ENCODE results near the gene C1GALT1.
"Not testable (repeated sequence)": the region's sequence is repeated elsewhere in the genome, so short reads cannot be mapped to it uniquely, and the experiment has no call there.

C1GALT1 gene

GRCh38 chr7:7169296-7169695 lies 13.0 kb upstream of the C1GALT1 start:
- no peak for DNase-seq (ENCODE audit: low read depth)

GRCh38 chr7:7173956-7174632 lies 8.2 kb upstream of the C1GALT1 start:
- no peak for DNase-seq (ENCODE audit: low read depth)

GRCh38 chr7:7175075-7175695 lies 7.2 kb upstream of the C1GALT1 start:
- no peak for DNase-seq (ENCODE audit: low read depth)

GRCh38 chr7:7176406-7177043 lies 5.8 kb upstream of the C1GALT1 start:
- DNase-seq (ENCODE audit: low read depth), result peak; percentile 81

- DNase-seq (ENCODE audit: low read depth), result peak; percentile 85
Measured at GRCh38 chr7:7177044-7177517, 5.3 kb upstream of the C1GALT1 start.

GRCh38 chr7:7178081-7178480 lies 4.3 kb upstream of the C1GALT1 start:
- no peak for DNase-seq (ENCODE audit: low read depth)

- no peak for DNase-seq (ENCODE audit: low read depth)
Measured at GRCh38 chr7:7178906-7179305, 3.4 kb upstream of the C1GALT1 start.

- no peak for DNase-seq (ENCODE audit: low read depth)
Measured at GRCh38 chr7:7180725-7181449, 1.5 kb upstream of the C1GALT1 start.

- DNase-seq (ENCODE audit: low read depth), result no peak
Measured at GRCh38 chr7:7181519-7182155, 707 bp upstream of the C1GALT1 start.

- no peak for DNase-seq (ENCODE audit: low read depth)
Measured at GRCh38 chr7:7183061-7183837, 905 bp downstream of the C1GALT1 start.

GRCh38 chr7:7183838-7184463 lies 1.6 kb downstream of the C1GALT1 start:
- DNase-seq (ENCODE audit: low read depth), result no peak

GRCh38 chr7:7185371-7185989 lies 3.1 kb downstream of the C1GALT1 start:
- no peak for DNase-seq (ENCODE audit: low read depth)

GRCh38 chr7:7188091-7188490 lies 5.7 kb downstream of the C1GALT1 start:
- no peak for DNase-seq (ENCODE audit: low read depth)

GRCh38 chr7:7188742-7189141 lies 6.4 kb downstream of the C1GALT1 start:
- no peak for DNase-seq (ENCODE audit: low read depth)

GRCh38 chr7:7190142-7190541 lies 7.8 kb downstream of the C1GALT1 start:
- peak; percentile 45 for DNase-seq (ENCODE audit: low read depth)

- no peak for DNase-seq (ENCODE audit: low read depth)
Measured at GRCh38 chr7:7191137-7191536, 8.8 kb downstream of the C1GALT1 start.

GRCh38 chr7:7192798-7193788 lies 10.7 kb downstream of the C1GALT1 start:
- not testable (repeated sequence) for DNase-seq (ENCODE audit: low read depth)

GRCh38 chr7:7199592-7199991 lies 17.2 kb downstream of the C1GALT1 start:
- not testable (repeated sequence) for DNase-seq (ENCODE audit: low read depth)

GRCh38 chr7:7200255-7200654 lies 17.9 kb downstream of the C1GALT1 start:
- not testable (repeated sequence) for DNase-seq (ENCODE audit: low read depth)
